ENCODE results near the gene ATG4D.
A peak's percentile ranks its signal among the peaks of the same experiment; 100 is the strongest.

Gene ATG4D

GRCh38 chr19:10543420-10544241 is at the start of gene ATG4D:
Gene ATG4D (plus strand): TSS chr19:10543904. CDS start chr19:10544091, 187 bp downstream.
- DNase-seq (ENCODE audit: low spot score): peak; percentile 90
- FAIRE-seq: no peak

- FAIRE-seq (no peak), DNase-seq (ENCODE audit: low spot score) (no peak)
Measured at GRCh38 chr19:10497371-10497770, 46.3 kb upstream of the ATG4D start.

GRCh38 chr19:10499550-10500246 is 44.0 kb upstream of the ATG4D start:
- DNase-seq (ENCODE audit: low spot score) (no peak), FAIRE-seq (no peak)

GRCh38 chr19:10500247-10500592 is 43.5 kb upstream of the ATG4D start:
- FAIRE-seq (no peak), DNase-seq (ENCODE audit: low spot score) (no peak)

GRCh38 chr19:10501971-10502523 is 41.7 kb upstream of the ATG4D start:
- peak; percentile 50 for DNase-seq (ENCODE audit: low spot score)
- FAIRE-seq: no peak

- FAIRE-seq (no peak), DNase-seq (ENCODE audit: low spot score) (peak; percentile 91)
Measured at GRCh38 chr19:10502524-10503001, 41.1 kb upstream of the ATG4D start.

- FAIRE-seq (no peak), DNase-seq (ENCODE audit: low spot score) (peak; percentile 32)
Measured at GRCh38 chr19:10503002-10503789, 40.5 kb upstream of the ATG4D start, which contains the start of gene KEAP1. Gene KEAP1 (minus strand): TSS chr19:10503356. CDS start chr19:10500033, 3,323 bp downstream.

GRCh38 chr19:10505583-10506229 is 38.0 kb upstream of the ATG4D start:
- FAIRE-seq (no peak), DNase-seq (ENCODE audit: low spot score) (peak; percentile 51)

- DNase-seq (ENCODE audit: low spot score) (no peak), FAIRE-seq (no peak)
Measured at GRCh38 chr19:10508036-10508435, 35.7 kb upstream of the ATG4D start.

- no peak for DNase-seq (ENCODE audit: low spot score)
- FAIRE-seq: no peak
Measured at GRCh38 chr19:10508707-10509106, 35.0 kb upstream of the ATG4D start.

GRCh38 chr19:10510301-10510802 is 33.4 kb upstream of the ATG4D start:
- DNase-seq (ENCODE audit: low spot score) (no peak), FAIRE-seq (no peak)

- FAIRE-seq (no peak), DNase-seq (ENCODE audit: low spot score) (no peak)
Measured at GRCh38 chr19:10513223-10513622, 30.5 kb upstream of the ATG4D start.

GRCh38 chr19:10514211-10515145 is 29.2 kb upstream of the ATG4D start:
- FAIRE-seq (no peak), DNase-seq (ENCODE audit: low spot score) (no peak)

GRCh38 chr19:10516064-10516385 is 27.7 kb upstream of the ATG4D start:
- FAIRE-seq: no peak
- no peak for DNase-seq (ENCODE audit: low spot score)

- FAIRE-seq: no peak
- peak; percentile 30 for DNase-seq (ENCODE audit: low spot score)
Measured at GRCh38 chr19:10516671-10517286, 26.9 kb upstream of the ATG4D start.

- no peak for FAIRE-seq
- DNase-seq (ENCODE audit: low spot score): peak; percentile 67
Measured at GRCh38 chr19:10517361-10517759, 26.3 kb upstream of the ATG4D start, which contains the start of gene S1PR5. Gene S1PR5 (minus strand): TSS chr19:10517447. CDS start chr19:10515011, 2,436 bp downstream.

GRCh38 chr19:10517760-10518443 is 25.8 kb upstream of the ATG4D start:
- DNase-seq (ENCODE audit: low spot score) (peak; percentile 82), FAIRE-seq (no peak)

Measured in urothelium cell line (cell line).